Upper lobe of left lung (tissue), 4 donors: ENCODE data around the gene WDR46.

Source experiments
- EP300 ChIP-seq, 4 donors: sonication (generic); formaldehyde crosslinking; IDR thresholded peaks; one replicate each; pipeline ENCODE4 v1.5.1; 2017; ENCODE audit warnings: antibody characterized with exemption in 4 of 4, control low read depth in 2 of 4
- POLR2AphosphoS5 ChIP-seq, 2 donors: sonication (generic); formaldehyde crosslinking; IDR thresholded peaks; one replicate each; pipeline ENCODE4 v1.5.1; 2017; ENCODE audit warnings: antibody characterized with exemption in 2 of 2
- TF ChIP-seq, protein P1 (sequence below), 6 experiments: fragments of 450-650 bp in 4 of 6; fragments of 200-600 bp in 2 of 6; sonication (generic) in 2 of 6; IDR thresholded peaks; one replicate each; pipeline ENCODE4 v1.5.1; 2016 to 2019; ENCODE audit warnings: antibody characterized with exemption in 6 of 6

DNA sequence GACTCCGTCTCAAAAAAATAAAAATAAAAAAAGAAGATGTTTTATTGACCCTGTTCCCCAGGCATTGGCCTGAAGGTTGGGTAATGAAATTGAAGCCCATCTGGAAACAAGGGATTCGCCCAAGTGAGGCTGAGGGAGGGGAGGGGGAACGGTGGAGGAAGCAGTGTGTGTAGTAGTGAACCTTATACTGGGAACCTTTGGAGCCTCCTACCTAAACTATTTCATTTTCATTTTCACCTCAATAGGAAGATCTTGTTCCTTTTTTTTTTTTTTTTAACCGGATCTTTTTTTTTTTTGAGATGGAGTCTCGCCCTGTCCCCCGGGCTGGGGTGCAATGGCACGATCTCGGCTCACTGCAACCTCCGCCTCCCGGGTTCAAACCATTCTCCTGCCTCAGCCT lies 41.7 kb upstream of the WDR46 start:
- TF ChIP-seq, protein P1, sequence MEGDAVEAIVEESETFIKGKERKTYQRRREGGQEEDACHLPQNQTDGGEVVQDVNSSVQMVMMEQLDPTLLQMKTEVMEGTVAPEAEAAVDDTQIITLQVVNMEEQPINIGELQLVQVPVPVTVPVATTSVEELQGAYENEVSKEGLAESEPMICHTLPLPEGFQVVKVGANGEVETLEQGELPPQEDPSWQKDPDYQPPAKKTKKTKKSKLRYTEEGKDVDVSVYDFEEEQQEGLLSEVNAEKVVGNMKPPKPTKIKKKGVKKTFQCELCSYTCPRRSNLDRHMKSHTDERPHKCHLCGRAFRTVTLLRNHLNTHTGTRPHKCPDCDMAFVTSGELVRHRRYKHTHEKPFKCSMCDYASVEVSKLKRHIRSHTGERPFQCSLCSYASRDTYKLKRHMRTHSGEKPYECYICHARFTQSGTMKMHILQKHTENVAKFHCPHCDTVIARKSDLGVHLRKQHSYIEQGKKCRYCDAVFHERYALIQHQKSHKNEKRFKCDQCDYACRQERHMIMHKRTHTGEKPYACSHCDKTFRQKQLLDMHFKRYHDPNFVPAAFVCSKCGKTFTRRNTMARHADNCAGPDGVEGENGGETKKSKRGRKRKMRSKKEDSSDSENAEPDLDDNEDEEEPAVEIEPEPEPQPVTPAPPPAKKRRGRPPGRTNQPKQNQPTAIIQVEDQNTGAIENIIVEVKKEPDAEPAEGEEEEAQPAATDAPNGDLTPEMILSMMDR (IDR thresholded peaks at IDR 0.05): no peak
- no peak for TF ChIP-seq POLR2AphosphoS5 (IDR thresholded peaks at IDR 0.05)
- TF ChIP-seq EP300 (IDR thresholded peaks at IDR 0.05): no peak
